SK-N-SH (cell line): ENCODE measurements around the gene SULT6B1. TPM values are rescaled to one million over a fixed set of nuclear protein-coding genes. Genes with fewer than 3 reads are reported as not detected.

ENCODE experiments used
- CTCF ChIA-PET: fragments of 300-600, 350-600 bp; formaldehyde crosslinking; extraction: SDS; loops from one replicate; lab custom pipeline; 2021; lab: Yijun Ruan, JAX
- POLR2A ChIA-PET: fragments of 350-600 bp; sonication (Branson Sonifier 250); formaldehyde crosslinking; extraction: SDS; loops from one replicate; lab custom pipeline; 2020; ENCODE audit warnings: antibody characterized with exemption, inconsistent platforms; lab: Yijun Ruan, JAX
- DNase-seq: peaks from one replicate; pipeline ENCODE4 v3.0.0; 2012
- H2AFZ ChIP-seq: fragments of 200-600 bp; sonication (generic); 2 replicates; pipeline ENCODE4 v1.8.1; 2016; ENCODE audit warnings: antibody characterized with exemption, mild to moderate bottlenecking, low read depth
- H3F3A ChIP-seq: fragments of 200-600 bp; sonication (generic); replicated peaks from 2 replicates; pipeline ENCODE3; 2016; ENCODE audit warnings: antibody characterized with exemption, mild to moderate bottlenecking; ENCODE audit not compliant: insufficient read depth
- H3K27ac ChIP-seq, 2 experiments: fragments of 200-500 bp in 1 of 2; fragments of 200-600 bp in 1 of 2; sonication (Bioruptor generic) in 1 of 2; sonication (generic), shearing (Covaris generic) in 1 of 2; 2 replicates each; pipeline versions ENCODE4 v1.5.1 to v1.6.1; 2014 to 2016; ENCODE audit warnings: low read depth in 2 of 2, inconsistent platforms in 1 of 2, low read length in 1 of 2, mild to moderate bottlenecking in 1 of 2, mixed read lengths in 1 of 2
- H3K27me3 ChIP-seq: fragments of 200-600 bp; sonication (generic), shearing (Covaris generic); 2 replicates; pipeline ENCODE4 v1.6.1; 2016; ENCODE audit warnings: mixed run types; ENCODE audit not compliant: insufficient read depth
- H3K36me3 ChIP-seq, 2 experiments: fragments of 200-500 bp in 1 of 2; fragments of 200-600 bp in 1 of 2; sonication (Bioruptor generic) in 1 of 2; sonication (generic) in 1 of 2; replicated peaks in 1 of 2; 2 replicates each; pipeline versions ENCODE3 to v1.5.1; 2014 to 2016; ENCODE audit warnings: low read length in 1 of 2, mild to moderate bottlenecking in 1 of 2; ENCODE audit not compliant: insufficient read depth in 2 of 2, control insufficient read depth in 1 of 2
- H3K4me1 ChIP-seq, 2 experiments: fragments of 200-500 bp in 1 of 2; fragments of 200-600 bp in 1 of 2; sonication (Bioruptor generic) in 1 of 2; sonication (generic), shearing (Covaris generic) in 1 of 2; 2 replicates each; pipeline versions ENCODE4 v1.5.1 to v1.6.1; 2014 to 2016; ENCODE audit warnings: low read depth in 1 of 2, low read length in 1 of 2, mixed run types in 1 of 2; ENCODE audit not compliant: insufficient read depth in 2 of 2, control insufficient read depth in 1 of 2
- H3K4me2 ChIP-seq: fragments of 200-600 bp; sonication (generic), shearing (Covaris generic); 2 replicates; pipeline ENCODE4 v1.6.1; 2017; ENCODE audit warnings: mixed run types
- H3K4me3 ChIP-seq, 2 experiments: fragments of 200-500 bp in 1 of 2; fragments of 200-600 bp in 1 of 2; sonication (Bioruptor generic) in 1 of 2; sonication (generic), shearing (Covaris generic) in 1 of 2; 2 replicates each; pipeline versions ENCODE4 v1.5.1 to v1.8.1; 2014 to 2016; ENCODE audit warnings: low read depth in 2 of 2, inconsistent platforms in 1 of 2, low read length in 1 of 2, mild to moderate bottlenecking in 1 of 2, mixed read lengths in 1 of 2, moderate library complexity in 1 of 2
- H3K79me2 ChIP-seq: fragments of 200-600 bp; sonication (generic); 2 replicates; pipeline ENCODE4 v1.8.1; 2017; ENCODE audit warnings: mild to moderate bottlenecking; ENCODE audit not compliant: insufficient read depth
- H3K9ac ChIP-seq: fragments of 200-600 bp; sonication (generic); 2 replicates; pipeline ENCODE4 v1.6.1; 2017; ENCODE audit warnings: mixed run types
- H3K9me2 ChIP-seq: fragments of 200-600 bp; sonication (generic); 2 replicates; pipeline ENCODE4 v1.6.1; 2017; ENCODE audit warnings: mixed run types
- H3K9me3 ChIP-seq: fragments of 200-600 bp; sonication (generic); 2 replicates; pipeline ENCODE4 v1.6.1; 2017; ENCODE audit warnings: mixed run types, mild to moderate bottlenecking, moderate library complexity
- H4K20me1 ChIP-seq: fragments of 200-600 bp; sonication (generic); 2 replicates; pipeline ENCODE4 v1.6.1; 2017; ENCODE audit warnings: mild to moderate bottlenecking, mixed run types; ENCODE audit not compliant: insufficient read depth
- CHD2 ChIP-seq: fragments of 150-350 bp; IDR thresholded peaks from 2 replicates; pipeline ENCODE4 v1.6.1; 2018; ENCODE audit warnings: low read length; ENCODE audit not compliant: partially characterized antibody
- FOSL2 ChIP-seq: IDR thresholded peaks from 2 replicates; pipeline ENCODE4 v1.4.0; 2012; ENCODE audit warnings: low read depth, mild to moderate bottlenecking, moderate library complexity, borderline replicate concordance
- GATA2 ChIP-seq: sonication (generic); formaldehyde crosslinking; IDR thresholded peaks from 2 replicates; pipeline ENCODE4 v1.5.0; 2020; ENCODE audit warnings: mild to moderate bottlenecking, missing genetic modification reagents
- IRF3 ChIP-seq: fragments of 150-350 bp; IDR thresholded peaks from 2 replicates; pipeline ENCODE4 v1.6.1; 2016; ENCODE audit warnings: mild to moderate bottlenecking, low read depth, low read length
- JUND ChIP-seq: IDR thresholded peaks from 2 replicates; pipeline ENCODE4 v1.4.0; 2012
- MEF2A ChIP-seq: IDR thresholded peaks from 2 replicates; pipeline ENCODE4 v1.4.0; 2012; ENCODE audit warnings: low read depth, borderline replicate concordance
- NRF1 ChIP-seq: IDR thresholded peaks from 2 replicates; pipeline ENCODE4 v1.6.1; 2012; ENCODE audit warnings: low read depth, mild to moderate bottlenecking, low read length
- POLR2AphosphoS5 ChIP-seq: IDR thresholded peaks from 2 replicates; pipeline ENCODE4 v1.6.1; 2012; ENCODE audit warnings: low read depth, low read length
- RAD21 ChIP-seq: IDR thresholded peaks from 2 replicates; pipeline ENCODE4 v1.6.1; 2012; ENCODE audit warnings: mild to moderate bottlenecking, low read length
- REST ChIP-seq: IDR thresholded peaks from 2 replicates; pipeline ENCODE4 v1.6.1; 2012; ENCODE audit warnings: mild to moderate bottlenecking, low read depth, low read length, moderate library complexity
- RFX5 ChIP-seq: IDR thresholded peaks from 2 replicates; pipeline ENCODE4 v1.6.1; 2012; ENCODE audit warnings: mild to moderate bottlenecking, improper control_type of control experiment, low read length
- SMC3 ChIP-seq: IDR thresholded peaks from 2 replicates; pipeline ENCODE4 v1.6.1; 2012; ENCODE audit warnings: low read depth, low read length, improper control_type of control experiment
- TEAD4 ChIP-seq: IDR thresholded peaks from 2 replicates; pipeline ENCODE4 v1.4.0; 2012; ENCODE audit warnings: mild to moderate bottlenecking, borderline replicate concordance; ENCODE audit not compliant: insufficient read depth
- USF1 ChIP-seq: IDR thresholded peaks from 2 replicates; pipeline ENCODE4 v1.4.0; 2012; ENCODE audit warnings: low read depth, borderline replicate concordance
- WGBS: methylation state at CpG from one replicate; pipeline ENCODE4 v1.1.6; 2017; ENCODE audit warnings: low lambda C conversion rate; 5-methylcytosine and 5-hydroxymethylcytosine counted together
- polyA plus RNA-seq, 3 experiments: library from polyadenylated mRNA; depleted of rRNA; stranded (reverse); fragments of >200 nt; gene quantifications; 2 replicates each; pipeline ENCODE4 v1.2.3, GENCODE V29; 2012
- TF ChIP-seq, protein P1 (sequence below): IDR thresholded peaks from 2 replicates; pipeline ENCODE4; 2012

Gene SULT6B1
- polyA plus RNA-seq, 1 of the 3 experiments (the other 2 are of a cell fraction), result not detected

- DNase-seq, result no peak
- H3K27me3 ChIP-seq, result no peaks in the 10 kb centered on the region
- WGBS, result 96% methylated on average over 1 of the region's 1 CpG
- H3K9ac ChIP-seq, result no peak overlapping the region
- no peak for TF ChIP-seq RFX5
- no peak for TF ChIP-seq MEF2A
- no peak for TF ChIP-seq GATA2
- no peak for TF ChIP-seq NRF1
- no peak for TF ChIP-seq TEAD4
- no peak for TF ChIP-seq FOSL2
- no peak for TF ChIP-seq IRF3
- H3K79me2 ChIP-seq, result peaks cover 7% of the 10 kb centered on the region; the same call in 1 of the 2 replicates
- no peaks in the 10 kb centered on the region for H3K9me2 ChIP-seq
- no peak overlapping the region for H3K27ac ChIP-seq
- no peaks in the 10 kb centered on the region for H3K9me3 ChIP-seq
- no peak overlapping the region for H2AFZ ChIP-seq
- no peak overlapping the region for H3K4me2 ChIP-seq
- no peaks in the 10 kb centered on the region for H4K20me1 ChIP-seq
- no peaks in the 10 kb centered on the region for H3F3A ChIP-seq
- no peaks in the 10 kb centered on the region for H3K4me1 ChIP-seq
- POLR2A ChIA-PET, result no interaction called here
- CTCF ChIA-PET, result no interaction called here
- H3K4me3 ChIP-seq, result no peak overlapping the region
- H3K36me3 ChIP-seq, result peaks cover 57 to 70% of the 10 kb centered on the region in 2 experiments
These were observed 44.5 kb downstream of the SULT6B1 start for GRCh38 chr2:37143974-37144373.

GRCh38 chr2:37142546-37142945 is 45.9 kb downstream of the SULT6B1 start:
- H3K9me2 ChIP-seq, result no peaks in the 10 kb centered on the region
- no peak for TF ChIP-seq SMC3
- TF ChIP-seq RAD21, result no peak
- no peak for TF ChIP-seq NRF1
- H3K4me2 ChIP-seq, result no peak overlapping the region
- no peak overlapping the region for H3K9ac ChIP-seq
- H2AFZ ChIP-seq, result no peak overlapping the region
- CTCF ChIA-PET, result interaction anchor here (0.7 kb wide), 1 partner anchor 14 kb away, joined by 5 read pairs; the partner anchor contains the start of gene EIF2AK2
- H3K9me3 ChIP-seq, result no peaks in the 10 kb centered on the region
- POLR2A ChIA-PET, result no interaction called here
- H3K36me3 ChIP-seq, result peaks cover 53 to 68% of the 10 kb centered on the region in 2 experiments
- no peak overlapping the region for H3K4me3 ChIP-seq
- no peaks in the 10 kb centered on the region for H3K27me3 ChIP-seq
- H3K79me2 ChIP-seq, result no peaks in the 10 kb centered on the region
- no peak overlapping the region for H3K27ac ChIP-seq
- no peaks in the 10 kb centered on the region for H4K20me1 ChIP-seq
- no peaks in the 10 kb centered on the region for H3F3A ChIP-seq
- no peak for DNase-seq
- no peaks in the 10 kb centered on the region for H3K4me1 ChIP-seq

DNA sequence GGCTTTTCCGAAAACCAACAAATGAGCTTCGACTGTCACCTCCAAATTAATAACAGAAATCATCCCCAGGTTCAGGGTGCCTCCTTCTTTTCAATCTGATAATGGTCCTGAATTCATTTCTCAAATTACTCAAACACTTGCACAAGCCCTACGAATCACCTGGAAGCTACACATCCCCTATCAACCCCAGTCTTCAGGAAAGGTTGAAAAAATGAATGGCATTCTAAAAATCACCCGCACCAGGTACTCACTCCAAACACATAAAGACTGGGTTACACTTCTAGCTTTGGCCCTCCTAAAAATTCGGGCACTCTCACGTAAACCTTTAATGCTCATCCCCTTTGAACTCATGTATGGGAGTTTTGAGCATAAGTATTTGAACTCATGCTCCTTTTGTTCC is 55.6 kb downstream of the SULT6B1 start:
- Histone ChIP-seq H3K4me2 (no peak overlapping the region), H3K4me1 (no peaks in the 10 kb centered on the region), H3K9me2 (no peaks in the 10 kb centered on the region), H3K36me3 (peaks cover 83 to 88% of the 10 kb centered on the region in 2 experiments), H3K9me3 (no peaks in the 10 kb centered on the region), H3K9ac (no peak overlapping the region), H4K20me1 (no peaks in the 10 kb centered on the region), H3K27me3 (no peaks in the 10 kb centered on the region), H3K79me2 (no peaks in the 10 kb centered on the region), H3K27ac (no peak overlapping the region), H3F3A (no peaks in the 10 kb centered on the region), H2AFZ (no peak overlapping the region), H3K4me3 (no peak overlapping the region)
- CTCF ChIA-PET, result interaction anchor here (0.6 to 1.3 kb wide), 5 partner anchors 14 to 35 kb away, joined by 3 to 4 read pairs (median 3); partner anchors contain the start of gene EIF2AK2
- POLR2A ChIA-PET, result no interaction called here
- no peak for DNase-seq
- 95% methylated on average over 6 of the region's 6 CpGs for WGBS
- TF ChIP-seq FOSL2 (no peak), REST (no peak), JUND (no peak), USF1 (no peak), CHD2 (no peak), POLR2AphosphoS5 (no peak)
- TF ChIP-seq, protein P1, sequence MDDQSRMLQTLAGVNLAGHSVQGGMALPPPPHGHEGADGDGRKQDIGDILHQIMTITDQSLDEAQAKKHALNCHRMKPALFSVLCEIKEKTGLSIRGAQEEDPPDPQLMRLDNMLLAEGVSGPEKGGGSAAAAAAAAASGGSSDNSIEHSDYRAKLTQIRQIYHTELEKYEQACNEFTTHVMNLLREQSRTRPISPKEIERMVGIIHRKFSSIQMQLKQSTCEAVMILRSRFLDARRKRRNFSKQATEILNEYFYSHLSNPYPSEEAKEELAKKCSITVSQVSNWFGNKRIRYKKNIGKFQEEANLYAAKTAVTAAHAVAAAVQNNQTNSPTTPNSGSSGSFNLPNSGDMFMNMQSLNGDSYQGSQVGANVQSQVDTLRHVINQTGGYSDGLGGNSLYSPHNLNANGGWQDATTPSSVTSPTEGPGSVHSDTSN, result no peak
